Skeletal muscle tissue (tissue), 4 donors: ENCODE measurements around the gene BTBD18. TPM values are rescaled to one million over a fixed set of nuclear protein-coding genes. Genes with fewer than 3 reads are reported as not detected.
"Not testable (repeated sequence)": the region's sequence is repeated elsewhere in the genome, so short reads cannot be mapped to it uniquely, and the experiment has no call there.

Experiments used
- H3K27ac ChIP-seq: one replicate; pipeline ENCODE4 v1.7.0; 2013; ENCODE audit warnings: mild to moderate bottlenecking, low read depth, low read length, inconsistent platforms
- H3K27me3 ChIP-seq, 3 donors: one replicate each; pipeline ENCODE4 v1.7.0; 2013; ENCODE audit warnings: low read length in 3 of 3; ENCODE audit not compliant: control insufficient read depth in 3 of 3, insufficient read depth in 3 of 3
- H3K36me3 ChIP-seq, 3 donors: one replicate each; pipeline ENCODE4 v1.7.0; 2013; ENCODE audit warnings: low read length in 3 of 3; ENCODE audit not compliant: control insufficient read depth in 3 of 3, insufficient read depth in 3 of 3
- H3K4me1 ChIP-seq, 3 donors: one replicate each; pipeline ENCODE4 v1.7.0; 2013; ENCODE audit warnings: low read length in 3 of 3, mild to moderate bottlenecking in 3 of 3; ENCODE audit not compliant: control insufficient read depth in 3 of 3, insufficient read depth in 3 of 3
- H3K4me3 ChIP-seq, 3 donors: one replicate each; pipeline ENCODE4 v1.7.0; 2013; ENCODE audit warnings: low read length in 3 of 3
- H3K9ac ChIP-seq, 3 donors: one replicate each; pipeline ENCODE4 v1.7.0; 2013; ENCODE audit warnings: low read length in 3 of 3, mild to moderate bottlenecking in 3 of 3, moderate library complexity in 2 of 3, low read depth in 1 of 3
- H3K9me3 ChIP-seq, 3 donors: one replicate each; pipeline ENCODE4 v1.7.0; 2013; ENCODE audit warnings: low read length in 3 of 3; ENCODE audit not compliant: control insufficient read depth in 3 of 3
- total RNA-seq: library from RNA; depleted of rRNA; stranded (reverse); fragments of >200 nt; gene quantifications from one replicate; pipeline ENCODE4 v1.2.3, GENCODE V29; 2014
- donor health status: Osteomylitis.

BTBD18 gene
- total RNA-seq, 1 donor from 2014 or later = not detected

DNA sequence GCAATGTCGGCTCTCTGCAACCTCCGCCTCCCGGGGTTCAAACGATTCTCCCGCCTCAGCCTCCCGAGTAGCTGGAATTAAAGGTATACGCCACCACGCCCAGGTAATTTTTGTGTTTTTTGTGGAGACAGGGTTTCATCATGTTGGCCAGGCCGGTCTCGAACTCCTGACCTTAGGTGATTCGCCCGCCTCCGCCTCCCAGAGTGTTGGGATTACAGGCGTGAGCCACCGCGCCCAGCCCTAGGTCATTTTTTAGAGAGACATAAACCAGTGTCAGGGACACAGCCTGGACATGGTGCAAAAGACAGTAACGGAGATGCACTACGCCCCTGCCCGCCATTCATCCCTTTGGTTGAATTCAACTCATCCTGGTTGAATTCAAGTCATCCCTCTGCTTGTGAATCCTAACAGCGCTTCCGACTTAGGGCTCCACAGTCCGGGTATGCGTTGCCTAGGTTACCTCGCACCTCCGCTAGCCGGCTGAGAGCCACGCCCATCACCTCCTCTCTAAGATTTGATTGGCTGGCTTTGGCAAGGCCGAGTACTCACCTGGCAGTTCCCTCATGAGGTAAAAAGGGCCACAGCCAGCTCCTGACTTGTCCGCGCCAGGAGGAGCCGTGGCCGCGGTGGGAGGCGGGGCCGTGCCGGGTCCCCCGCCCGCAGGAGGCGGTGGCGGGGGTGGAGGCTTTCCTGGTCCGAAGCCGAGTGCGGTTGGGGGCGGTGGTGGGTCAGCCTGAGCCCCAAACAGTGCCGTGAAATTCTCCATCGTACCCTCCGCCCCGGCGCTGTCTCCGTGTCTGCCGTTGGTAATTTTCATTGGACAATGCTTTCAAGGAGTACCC is 40.0 kb downstream of the BTBD18 start, which contains the start of gene MED19:
TSS of gene MED19 (minus strand) at position 802 of the 842 bp plus-strand sequence. CDS start at position 766, 36 bp downstream.
- H3K4me3 ChIP-seq = peak within 1 kb of the TSS; percentile 97 to 100 (median 98)
- peak within 1 kb of the TSS; percentile 84 for H3K27ac ChIP-seq
- H3K4me1 ChIP-seq = peaks cover 25 to 34% (median 26%) of the 10 kb centered on the region in 3 donors
- no peaks in the 10 kb centered on the region for H3K27me3 ChIP-seq
- no peaks in the 10 kb centered on the region for H3K9me3 ChIP-seq
- peak within 1 kb of the TSS; percentile 85 to 99 (median 94) for H3K9ac ChIP-seq
- no peaks in the 10 kb centered on the region for H3K36me3 ChIP-seq

DNA sequence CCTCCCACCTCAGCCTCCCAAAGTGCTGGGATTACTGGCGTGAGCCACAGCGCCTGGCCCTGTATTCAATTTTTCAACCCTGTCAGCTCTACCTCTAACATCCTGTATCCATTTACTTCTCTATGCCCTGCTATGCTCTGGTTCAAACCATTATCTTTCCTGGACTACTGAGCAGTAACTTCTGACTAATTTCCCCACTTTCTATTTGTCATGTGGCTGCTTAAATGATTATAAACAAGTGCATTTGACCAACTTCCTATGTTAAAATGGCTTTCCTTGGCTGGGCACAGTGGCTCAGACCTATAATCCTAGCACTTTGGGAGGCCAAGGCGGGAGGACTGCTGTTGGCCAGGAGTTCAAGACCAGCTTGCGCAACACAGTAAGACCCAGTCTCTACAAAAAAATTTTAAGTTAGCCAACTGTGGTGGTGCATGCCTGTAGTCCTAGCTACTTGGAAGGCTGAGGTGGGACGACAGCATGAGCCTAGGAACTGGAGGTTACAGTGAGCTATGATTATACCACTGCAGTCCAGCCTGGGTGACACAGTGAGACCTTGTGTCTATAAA is 41.7 kb downstream of the BTBD18 start:
- no peak overlapping the region for H3K9ac ChIP-seq
- peaks cover 1% of the 10 kb centered on the region in 3 donors for H3K36me3 ChIP-seq
- no peaks in the 10 kb centered on the region for H3K9me3 ChIP-seq
- H3K27me3 ChIP-seq = no peaks in the 10 kb centered on the region
- H3K27ac ChIP-seq = no peak overlapping the region
- no peak overlapping the region for H3K4me3 ChIP-seq
- peaks cover 25 to 34% (median 26%) of the 10 kb centered on the region in 3 donors for H3K4me1 ChIP-seq

DNA sequence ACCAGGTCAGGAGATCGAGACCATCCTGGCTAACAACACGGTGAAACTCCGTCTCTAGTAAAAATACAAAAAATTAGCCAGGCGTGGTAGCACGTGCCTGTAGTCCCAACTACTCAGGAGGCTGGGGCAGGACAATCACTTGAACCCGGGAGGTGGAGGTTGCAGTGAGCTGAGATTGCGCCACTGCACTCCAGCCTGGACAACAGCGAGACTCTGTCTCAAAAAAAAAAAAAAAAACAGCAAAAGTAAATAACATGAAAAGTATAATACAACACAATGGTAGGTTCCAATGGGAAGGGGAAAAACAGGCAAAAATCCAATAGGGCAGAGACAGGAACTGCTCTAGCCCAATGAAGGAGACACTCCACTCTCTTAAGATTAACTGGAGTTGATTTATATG is 46.2 kb downstream of the BTBD18 start:
- H3K36me3 ChIP-seq = peaks cover 17 to 35% (median 20%) of the 10 kb centered on the region in 3 donors
- not testable (repeated sequence) for H3K27ac ChIP-seq, H3K9ac ChIP-seq, H3K4me3 ChIP-seq, H3K4me1 ChIP-seq, H3K9me3 ChIP-seq, H3K27me3 ChIP-seq

- H3K4me3 ChIP-seq = no peak overlapping the region
- no peak overlapping the region for H3K27ac ChIP-seq
- H3K36me3 ChIP-seq = peaks cover 20 to 39% (median 22%) of the 10 kb centered on the region in 3 donors
- H3K27me3 ChIP-seq = no peaks in the 10 kb centered on the region
- H3K9me3 ChIP-seq = no peaks in the 10 kb centered on the region
- H3K9ac ChIP-seq = no peak overlapping the region
- H3K4me1 ChIP-seq = peaks cover 0 to 2% (median 0%) of the 10 kb centered on the region in 3 donors
Measured at GRCh38 chr11:57704932-57705331, 46.7 kb downstream of the BTBD18 start.

DNA sequence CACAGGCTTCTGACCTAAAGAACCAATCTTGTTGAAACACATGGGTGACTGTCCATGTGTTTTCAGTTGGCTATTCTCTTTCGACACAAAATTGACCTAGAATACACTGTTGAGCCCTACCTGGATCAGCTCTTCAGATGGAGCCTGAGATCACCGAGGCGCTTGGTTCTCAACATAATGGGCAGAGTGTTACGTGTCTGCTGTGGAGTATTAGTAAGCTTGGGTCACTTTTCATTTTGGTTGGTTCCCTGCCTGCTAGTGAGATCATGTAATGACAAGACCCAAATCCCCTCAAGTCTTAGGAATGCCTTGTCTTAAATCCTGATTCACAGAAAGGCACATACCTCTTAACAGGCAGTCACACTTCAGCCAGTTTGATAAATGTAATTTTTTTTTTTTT is 48.3 kb downstream of the BTBD18 start:
- H3K27me3 ChIP-seq = no peaks in the 10 kb centered on the region
- H3K4me3 ChIP-seq = no peak overlapping the region
- H3K9me3 ChIP-seq = no peaks in the 10 kb centered on the region
- no peak overlapping the region for H3K9ac ChIP-seq
- peaks cover 0 to 2% (median 0%) of the 10 kb centered on the region in 3 donors for H3K4me1 ChIP-seq
- H3K27ac ChIP-seq = no peak overlapping the region
- H3K36me3 ChIP-seq = peaks cover 36 to 55% (median 38%) of the 10 kb centered on the region in 3 donors

GRCh38 chr11:57700425-57700824 is 51.2 kb downstream of the BTBD18 start:
- H3K9ac ChIP-seq = no peak overlapping the region
- H3K9me3 ChIP-seq = no peaks in the 10 kb centered on the region
- H3K27me3 ChIP-seq = no peaks in the 10 kb centered on the region
- peaks cover 55 to 73% (median 57%) of the 10 kb centered on the region in 3 donors for H3K36me3 ChIP-seq
- H3K27ac ChIP-seq = no peak overlapping the region
- H3K4me1 ChIP-seq = no peaks in the 10 kb centered on the region
- no peak overlapping the region for H3K4me3 ChIP-seq

DNA sequence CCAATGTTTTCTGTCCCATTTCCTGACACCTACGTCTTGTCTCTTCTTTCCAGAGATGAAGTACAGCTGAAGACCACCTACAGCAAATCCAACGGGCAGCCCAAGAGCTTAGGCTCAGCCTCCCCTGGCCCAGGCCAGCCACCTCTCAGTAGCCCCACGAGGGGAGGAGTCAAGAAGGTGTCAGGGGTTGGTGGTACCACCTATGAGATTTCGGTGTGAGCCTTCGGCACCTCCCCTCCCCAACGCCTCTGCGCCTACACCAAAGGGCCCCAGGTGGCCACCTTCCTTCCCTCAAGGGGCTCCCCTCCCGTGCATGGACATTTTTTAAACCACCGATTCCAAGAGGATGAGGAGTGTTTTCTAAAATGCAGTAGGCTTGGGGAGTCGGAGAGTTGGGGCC is 51.8 kb downstream of the BTBD18 start:
- Histone ChIP-seq H3K4me3 (no peak overlapping the region), H3K27ac (no peak overlapping the region), H3K36me3 (peaks cover 57 to 75% (median 59%) of the 10 kb centered on the region in 3 donors), H3K4me1 (no peaks in the 10 kb centered on the region), H3K9me3 (no peaks in the 10 kb centered on the region), H3K9ac (no peak overlapping the region), H3K27me3 (no peaks in the 10 kb centered on the region)

DNA sequence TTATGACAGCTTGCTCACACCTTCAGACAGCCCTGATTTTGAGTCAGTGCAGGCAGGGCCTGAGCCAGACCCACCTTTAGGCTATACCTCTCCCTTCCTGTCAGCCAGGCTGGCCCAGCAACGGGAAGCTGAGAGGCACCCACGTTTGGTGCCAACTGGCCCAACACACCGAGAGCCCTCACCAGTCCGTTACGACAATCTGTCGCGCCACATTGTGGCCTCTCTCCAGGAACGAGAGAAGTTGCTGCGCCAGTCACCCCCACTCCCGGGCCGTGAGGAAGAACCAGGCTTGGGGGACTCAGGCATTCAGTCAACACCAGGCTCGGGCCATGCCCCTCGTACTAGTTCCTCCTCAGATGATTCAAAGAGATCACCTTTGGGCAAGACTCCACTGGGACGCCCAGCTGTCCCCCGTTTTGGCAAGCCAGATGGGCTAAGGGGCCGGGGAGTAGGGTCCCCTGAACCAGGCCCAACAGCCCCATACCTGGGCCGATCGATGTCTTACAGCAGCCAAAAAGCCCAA is 52.7 kb downstream of the BTBD18 start:
- no peak overlapping the region for H3K4me3 ChIP-seq
- no peaks in the 10 kb centered on the region for H3K27me3 ChIP-seq
- H3K36me3 ChIP-seq = peaks cover 60 to 75% (median 61%) of the 10 kb centered on the region in 3 donors
- no peak overlapping the region for H3K27ac ChIP-seq
- no peaks in the 10 kb centered on the region for H3K9me3 ChIP-seq
- H3K9ac ChIP-seq = peak overlapping the region in 1 of 3 donors; percentile 14
- no peaks in the 10 kb centered on the region for H3K4me1 ChIP-seq
